OCI-M2 (cell line): ENCODE measurements around the gene GPR156.
"Not testable (repeated sequence)": the region's sequence is repeated elsewhere in the genome, so short reads cannot be mapped to it uniquely, and the experiment has no call there.

Experiments used
- DNase-seq: peaks from one replicate; lab custom pipeline; 2025; ENCODE audit not compliant: unreplicated experiment; lab: John Stamatoyannopoulos, UW

GPR156 gene

DNA sequence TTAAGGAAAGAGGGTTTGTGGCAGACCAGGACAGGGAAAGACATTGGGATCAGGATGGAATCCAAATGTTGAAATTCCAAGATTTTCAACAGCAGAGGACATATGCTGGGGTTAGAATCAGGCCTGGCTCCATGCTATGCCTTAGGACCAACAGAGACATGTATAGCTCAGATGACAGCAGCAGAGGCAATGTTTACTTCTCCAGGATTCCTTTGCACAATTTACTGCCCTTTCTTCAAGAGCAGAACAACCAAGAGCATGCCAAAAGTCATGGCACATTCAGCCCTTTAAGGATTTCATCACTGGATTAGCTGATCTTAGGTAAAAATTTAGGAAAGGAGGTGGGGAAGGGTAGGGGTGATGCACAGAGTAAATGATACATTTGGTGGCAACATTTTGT lies 121.2 kb downstream of the GPR156 start:
- DNase-seq = no peak

DNA sequence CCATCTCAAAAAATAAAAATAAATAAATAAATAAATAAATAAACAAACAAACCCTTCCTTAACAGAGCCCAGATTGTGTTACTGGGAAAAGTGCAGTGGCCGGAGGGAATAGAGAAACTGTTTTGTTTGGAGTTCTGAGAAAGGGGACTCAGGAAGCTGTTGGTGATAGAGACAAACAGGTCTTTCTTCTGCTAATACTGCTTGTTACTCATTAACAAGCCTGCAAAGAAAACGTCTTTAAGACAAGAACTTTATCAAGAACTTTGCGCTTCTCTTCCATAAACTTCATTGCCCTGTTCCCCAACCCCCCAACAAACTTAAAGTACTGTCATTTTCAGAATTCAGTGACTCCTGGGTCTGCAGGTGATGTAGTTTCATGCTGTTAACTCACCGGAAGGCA lies 122.0 kb downstream of the GPR156 start:
- DNase-seq = no peak

DNA sequence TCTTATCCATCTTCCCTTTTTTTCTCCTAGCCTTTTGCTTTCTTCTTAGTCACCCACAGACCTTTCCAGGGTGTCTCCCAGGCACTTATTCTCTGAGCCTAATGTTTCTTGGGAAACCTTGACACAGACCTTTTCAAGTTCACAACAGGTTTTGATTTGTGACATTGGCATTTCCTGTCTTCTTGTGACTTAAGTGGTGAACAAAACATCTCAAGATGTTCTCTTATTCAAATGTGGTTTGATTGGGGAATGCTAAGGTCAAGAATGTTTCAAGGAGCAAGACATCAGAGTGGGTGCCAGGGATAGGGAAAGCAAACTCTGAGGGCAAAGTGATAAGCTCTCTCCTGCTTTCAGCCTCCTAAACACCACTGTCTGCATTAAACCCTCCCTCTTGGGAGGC lies 122.6 kb downstream of the GPR156 start:
- DNase-seq = no peak

DNA sequence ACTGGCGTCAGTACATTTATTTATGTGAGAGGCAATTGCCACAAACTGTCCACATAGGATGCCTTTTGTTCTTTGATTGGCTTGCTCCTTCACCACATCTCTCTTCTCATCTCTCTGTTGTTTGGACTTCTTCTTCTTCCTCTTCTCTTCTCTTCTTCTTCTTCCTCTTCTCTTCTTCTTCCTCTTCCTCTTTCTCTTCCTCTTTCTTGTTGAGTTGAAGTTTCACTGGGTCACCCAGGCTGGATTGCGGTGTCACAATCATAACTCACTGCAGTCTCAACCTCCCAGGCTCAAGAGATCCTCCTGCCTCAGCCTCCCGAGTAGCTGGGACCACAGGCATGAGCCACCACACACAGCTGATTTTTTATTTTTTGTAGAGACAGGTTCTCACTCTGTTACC lies 123.1 kb downstream of the GPR156 start:
- no peak for DNase-seq

DNA sequence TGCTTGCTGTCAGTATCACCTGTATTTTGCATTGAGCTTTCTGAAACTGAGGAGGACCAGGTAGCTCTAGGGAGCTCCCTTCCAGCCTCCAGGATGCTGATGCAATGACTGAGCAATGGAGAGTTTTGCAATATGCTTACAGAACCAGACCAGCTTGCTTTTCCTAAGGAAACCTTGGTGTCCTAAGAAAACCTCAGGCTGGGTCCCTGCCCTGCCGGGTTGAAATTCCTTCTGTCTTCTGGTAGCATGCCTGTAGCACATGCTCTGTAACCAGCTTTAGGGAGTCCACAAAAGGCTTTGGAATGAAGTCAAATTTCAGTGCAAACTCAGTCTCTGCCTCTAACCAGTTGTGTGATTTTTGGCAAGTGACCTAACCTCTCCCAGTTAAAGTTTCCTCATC lies 125.0 kb downstream of the GPR156 start:
- no peak for DNase-seq

DNA sequence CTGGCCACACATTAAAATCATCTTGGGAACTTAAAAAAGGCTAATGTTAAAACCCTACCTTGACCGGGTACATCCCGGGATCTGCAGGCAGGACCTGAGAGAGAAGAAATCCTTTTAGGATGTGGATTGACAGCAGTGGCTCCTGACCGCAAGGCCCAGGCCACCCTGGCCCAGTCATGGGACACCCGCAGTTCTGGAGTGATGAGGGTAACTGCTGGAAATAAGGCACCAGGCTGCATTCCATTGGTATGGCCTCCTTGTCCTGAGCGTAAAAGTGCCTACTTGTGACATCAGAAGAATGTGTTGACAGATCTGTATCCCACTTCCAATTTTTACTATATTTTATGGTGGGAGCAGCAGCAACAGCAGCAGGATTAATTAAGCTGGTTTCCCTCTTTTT lies 127.3 kb downstream of the GPR156 start:
- DNase-seq = no peak

DNA sequence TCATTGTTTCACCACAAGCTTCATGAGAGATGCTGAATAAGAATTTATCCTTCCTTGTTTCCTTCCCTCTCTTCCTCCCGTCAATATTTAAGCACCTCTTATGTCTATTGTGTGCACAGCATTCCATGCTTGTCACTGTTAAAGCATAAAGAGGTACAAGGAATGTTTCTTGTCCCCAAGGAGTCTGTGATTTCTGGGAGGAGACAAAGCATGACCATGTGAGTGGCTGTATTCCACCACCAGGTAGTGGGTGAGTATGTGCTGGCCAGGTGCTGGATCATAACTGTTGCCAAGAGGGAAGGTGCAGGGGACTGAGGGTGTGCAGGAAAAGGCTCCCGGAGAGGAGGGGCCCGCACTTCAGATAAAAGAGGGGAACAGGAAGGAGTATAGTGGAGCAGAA lies 127.9 kb downstream of the GPR156 start:
- DNase-seq = no peak

DNA sequence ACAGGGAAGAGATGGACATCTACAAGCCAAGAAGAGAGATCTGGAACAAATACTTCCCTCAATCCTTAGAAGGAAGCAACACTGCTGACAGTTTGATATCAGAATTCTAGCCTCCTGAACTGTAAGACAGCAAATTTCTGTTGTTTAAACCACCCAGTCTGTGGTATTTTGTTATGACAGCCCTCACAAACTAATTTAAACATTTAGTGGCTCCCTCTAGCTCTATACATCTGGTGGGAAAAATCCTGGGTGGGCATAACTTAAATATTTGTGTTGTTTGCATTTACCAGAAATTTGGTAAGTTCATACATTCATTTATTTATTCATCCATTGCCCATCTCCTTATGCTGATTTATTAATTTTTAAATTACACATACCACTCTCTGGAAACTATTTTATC lies 128.3 kb downstream of the GPR156 start:
- DNase-seq = no peak

DNA sequence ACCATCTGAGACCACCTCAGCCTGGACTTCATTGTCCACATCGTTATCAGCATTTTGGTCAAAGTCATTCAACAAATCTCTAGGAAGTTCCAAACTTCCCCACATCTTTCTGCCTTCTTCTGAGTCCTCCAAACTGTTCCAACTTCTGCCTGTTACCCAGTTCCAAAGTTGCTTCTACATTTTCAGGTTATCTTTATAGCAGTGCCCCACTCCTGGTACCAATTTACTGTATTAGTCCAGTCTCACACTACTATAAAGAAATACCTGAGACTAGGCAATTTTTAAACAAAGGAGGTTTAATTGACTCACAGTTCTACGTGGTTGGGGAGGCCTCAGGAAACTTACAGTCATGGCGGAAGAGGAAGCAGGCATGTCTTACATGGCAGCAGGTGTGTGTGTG lies 129.3 kb downstream of the GPR156 start:
- not testable (repeated sequence) for DNase-seq

DNA sequence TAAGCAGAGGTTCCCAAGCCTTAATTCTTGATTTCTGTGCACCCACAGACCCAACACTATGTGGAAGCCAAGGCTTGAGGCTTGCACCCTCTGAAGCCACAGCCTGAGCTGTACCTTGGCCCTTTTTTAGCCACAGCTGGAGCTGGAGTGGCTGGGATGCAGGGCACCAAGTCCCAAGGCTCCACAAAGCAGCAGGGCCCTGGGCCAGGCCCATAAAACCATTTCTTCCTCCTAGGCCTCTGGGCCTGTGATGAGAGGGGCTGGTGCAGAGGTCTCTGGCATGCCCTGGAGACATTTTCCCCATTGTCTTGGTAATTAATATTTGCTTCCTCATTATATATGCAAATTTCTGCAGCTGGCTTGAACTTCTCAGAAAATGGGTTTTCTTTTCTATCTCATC lies 129.9 kb downstream of the GPR156 start:
- DNase-seq = no peak

DNA sequence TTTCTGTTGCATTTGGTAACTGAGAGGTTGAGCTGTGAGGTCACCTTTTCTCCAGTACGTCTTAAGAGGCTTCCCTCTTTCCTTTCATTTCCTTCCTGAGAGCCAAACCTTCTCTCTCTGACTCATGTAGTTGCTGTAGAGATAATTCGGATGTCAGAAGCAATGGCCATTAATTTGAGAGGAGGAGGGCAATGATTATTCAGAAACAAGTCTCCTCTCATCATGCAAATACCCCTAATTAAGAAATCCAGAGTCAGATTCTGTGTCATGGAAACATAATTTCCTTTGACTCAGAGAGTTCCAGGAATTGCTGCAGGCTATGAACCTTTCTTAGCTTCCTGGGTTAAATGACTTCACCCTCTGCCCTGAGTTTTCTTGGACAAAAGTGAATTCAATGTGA lies 131.7 kb downstream of the GPR156 start:
- no peak for DNase-seq

DNA sequence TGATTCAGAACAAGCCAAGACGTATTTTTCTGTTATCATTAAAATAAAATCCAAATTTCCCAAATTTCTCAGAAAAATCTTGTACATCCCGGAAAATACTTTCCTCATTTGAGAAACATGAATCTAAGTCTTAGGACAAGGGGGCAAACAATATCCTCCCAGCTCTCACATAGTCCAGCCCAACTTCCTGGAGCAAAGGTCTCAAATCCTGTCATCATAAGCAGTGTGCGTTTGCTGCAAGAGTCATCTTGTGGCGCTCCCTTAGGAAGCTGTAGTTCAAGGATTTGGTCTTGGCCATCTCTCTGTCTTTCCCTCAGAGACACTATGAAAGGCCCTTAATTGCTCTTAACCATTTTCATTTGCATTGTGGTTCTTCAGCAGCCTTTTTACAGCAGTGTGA lies 133.2 kb downstream of the GPR156 start:
- no peak for DNase-seq

DNA sequence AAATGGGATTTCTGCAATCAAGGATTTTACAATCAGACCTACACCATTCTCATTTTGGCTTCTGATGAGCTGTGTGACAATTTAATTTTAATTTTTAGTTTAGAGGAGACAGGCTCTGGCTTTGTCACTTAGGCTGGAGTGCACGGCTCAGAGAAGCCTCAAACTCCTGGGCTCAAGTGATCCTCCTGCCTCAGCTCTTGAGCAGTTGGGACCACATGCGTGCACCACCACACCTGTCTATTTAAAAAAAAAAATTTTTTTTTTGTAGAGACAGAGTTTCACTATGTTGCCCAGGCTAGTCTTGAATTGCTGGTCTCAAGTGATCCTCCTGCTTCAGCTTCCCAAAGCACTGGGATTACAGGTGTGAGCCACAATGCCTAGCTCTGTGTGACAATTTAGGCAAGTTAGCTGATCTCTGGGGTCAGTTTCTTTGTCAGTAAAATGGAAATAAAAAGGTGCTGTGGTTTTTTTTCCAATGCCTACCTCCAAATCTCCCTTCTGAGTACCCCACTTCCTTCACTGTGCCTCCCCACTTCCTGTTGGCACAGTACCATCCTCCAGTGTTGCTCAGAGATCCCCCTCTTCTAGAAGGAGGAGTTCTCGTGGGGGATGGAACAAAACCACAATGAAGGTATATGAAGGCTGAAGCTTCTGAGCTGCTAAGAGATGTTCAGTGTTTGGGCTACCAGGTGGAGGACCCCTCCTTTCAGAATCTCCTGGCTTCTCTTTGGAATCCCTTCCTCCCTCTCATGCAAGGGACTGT lies 136.7 kb downstream of the GPR156 start:
- no peak for DNase-seq

DNA sequence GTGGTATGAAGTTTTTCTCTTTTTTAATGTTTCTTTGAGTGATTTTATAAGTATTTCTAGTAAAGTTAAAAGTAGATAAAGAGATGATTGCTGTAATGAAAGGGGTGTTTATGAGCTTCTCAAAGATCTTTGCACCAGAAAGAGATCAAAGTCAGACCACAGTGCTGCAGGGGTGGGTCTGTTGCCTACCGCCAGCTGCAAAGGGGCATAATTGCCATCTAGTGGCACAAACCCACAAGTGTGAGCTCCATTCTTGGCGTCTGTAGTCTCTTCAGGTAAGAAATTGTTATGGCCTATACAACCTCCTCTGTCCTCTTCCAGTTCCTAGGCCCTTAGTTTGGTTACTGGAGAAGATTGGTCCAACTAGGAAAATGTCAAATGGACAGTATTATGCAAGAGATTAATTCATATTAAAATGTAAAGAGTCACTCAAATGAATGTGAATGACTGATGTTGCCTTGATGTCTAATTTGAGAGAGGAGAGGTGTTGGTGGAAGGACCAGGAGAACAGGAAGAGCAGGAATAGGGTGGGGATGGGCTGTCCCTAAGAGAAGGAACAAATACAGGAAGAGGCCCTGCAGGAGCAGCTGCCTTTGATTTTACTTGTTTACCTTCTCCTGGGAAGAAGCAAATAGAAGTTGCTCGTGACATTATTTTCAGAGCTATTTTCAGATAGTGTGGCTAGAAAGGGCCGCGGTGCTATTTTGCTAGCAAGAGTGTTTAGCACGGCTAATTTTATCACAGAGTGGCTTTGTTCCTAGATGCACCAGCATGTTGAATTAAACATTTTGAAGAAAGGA lies 137.8 kb downstream of the GPR156 start:
- no peak for DNase-seq

DNA sequence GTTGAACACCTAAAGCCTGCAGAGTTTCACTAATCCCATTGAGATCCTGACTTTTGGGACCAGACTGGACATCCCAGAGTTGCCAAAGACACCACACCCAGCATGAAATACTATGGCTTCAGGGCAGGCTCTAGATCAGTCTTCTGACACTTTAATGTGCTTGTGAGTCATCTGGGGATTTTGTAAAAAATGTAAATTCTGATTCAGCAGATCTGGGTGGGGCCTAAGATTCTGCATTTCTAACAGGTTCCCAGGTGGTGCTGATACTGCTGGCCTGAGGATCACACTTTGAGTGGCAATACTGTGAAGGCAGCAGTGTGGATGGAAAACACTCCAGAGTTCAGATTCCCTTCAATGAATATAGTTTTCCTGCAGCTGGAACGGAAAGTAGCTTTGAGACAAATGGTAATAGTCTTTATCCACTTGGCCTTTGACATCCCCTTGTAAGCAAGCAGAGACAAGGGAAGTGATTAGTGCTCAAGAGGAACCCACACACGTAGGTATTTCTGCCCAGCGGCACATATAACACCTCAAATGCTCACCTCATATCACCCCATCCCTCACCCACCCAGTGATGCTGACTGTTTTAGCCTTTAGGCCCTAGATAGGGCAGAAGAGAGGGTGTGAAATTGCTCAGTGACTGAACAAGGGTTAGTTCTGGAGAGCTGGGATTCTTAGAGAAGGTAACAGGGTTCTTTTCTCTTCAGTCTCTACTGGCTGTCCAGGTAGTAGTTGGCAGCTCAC lies 139.3 kb downstream of the GPR156 start:
- DNase-seq = no peak

DNA sequence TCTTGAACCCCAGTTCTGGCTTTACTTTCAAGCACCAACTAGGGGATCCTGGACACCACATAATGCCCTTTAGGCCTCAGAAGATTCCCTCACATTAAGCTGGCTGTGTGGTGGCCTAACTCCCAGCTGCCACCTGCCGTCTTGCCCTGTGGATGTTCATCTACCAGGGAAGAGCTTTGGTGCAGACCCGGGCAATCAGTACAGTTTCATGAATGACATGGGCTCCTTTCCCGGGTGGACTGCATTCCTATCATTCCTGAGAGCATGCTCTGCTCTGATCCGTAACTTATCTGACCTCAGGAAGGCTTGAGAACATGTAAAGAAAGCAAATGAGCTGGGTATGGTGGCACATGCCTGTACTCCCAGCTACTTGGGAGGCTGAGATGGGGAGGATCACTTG lies 140.8 kb downstream of the GPR156 start:
- DNase-seq = no peak

DNA sequence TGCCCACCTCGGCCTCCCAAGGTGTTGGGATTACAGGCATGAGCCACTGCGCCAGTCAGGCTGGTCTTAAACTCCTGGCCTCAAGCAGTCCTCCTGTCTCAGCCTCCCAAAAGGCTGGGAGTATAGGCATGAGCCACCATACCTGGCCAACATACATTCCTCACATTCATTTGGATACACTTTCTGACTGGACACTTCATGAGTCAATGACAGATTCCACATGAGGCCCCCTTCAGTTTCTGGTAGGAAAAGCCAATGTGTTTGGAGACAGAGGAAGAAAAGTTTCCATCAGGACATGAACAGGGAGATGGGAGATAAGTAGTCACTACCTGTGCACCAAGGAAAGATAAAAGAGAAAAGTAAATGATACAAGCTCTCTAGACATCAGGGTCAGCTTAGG lies 141.3 kb downstream of the GPR156 start:
- DNase-seq = no peak

DNA sequence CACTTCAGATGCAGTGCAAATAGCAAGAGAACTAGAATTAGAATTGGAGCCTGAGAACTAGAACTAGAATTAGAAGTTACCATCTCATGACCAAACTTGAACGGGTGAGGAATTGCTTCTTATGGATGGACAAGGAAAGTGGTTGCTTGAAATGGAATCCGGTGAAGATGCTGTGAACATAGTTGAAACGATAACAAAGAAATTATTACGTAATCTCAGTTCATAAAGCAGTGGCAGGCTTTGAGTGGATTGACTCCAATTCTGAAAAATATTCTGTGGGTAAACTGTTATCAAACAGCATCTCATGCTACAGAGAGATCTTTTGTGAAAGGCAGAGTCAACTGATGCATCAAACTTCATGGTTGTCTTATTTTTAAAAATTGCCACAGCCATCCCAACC lies 142.8 kb downstream of the GPR156 start:
- DNase-seq = no peak

DNA sequence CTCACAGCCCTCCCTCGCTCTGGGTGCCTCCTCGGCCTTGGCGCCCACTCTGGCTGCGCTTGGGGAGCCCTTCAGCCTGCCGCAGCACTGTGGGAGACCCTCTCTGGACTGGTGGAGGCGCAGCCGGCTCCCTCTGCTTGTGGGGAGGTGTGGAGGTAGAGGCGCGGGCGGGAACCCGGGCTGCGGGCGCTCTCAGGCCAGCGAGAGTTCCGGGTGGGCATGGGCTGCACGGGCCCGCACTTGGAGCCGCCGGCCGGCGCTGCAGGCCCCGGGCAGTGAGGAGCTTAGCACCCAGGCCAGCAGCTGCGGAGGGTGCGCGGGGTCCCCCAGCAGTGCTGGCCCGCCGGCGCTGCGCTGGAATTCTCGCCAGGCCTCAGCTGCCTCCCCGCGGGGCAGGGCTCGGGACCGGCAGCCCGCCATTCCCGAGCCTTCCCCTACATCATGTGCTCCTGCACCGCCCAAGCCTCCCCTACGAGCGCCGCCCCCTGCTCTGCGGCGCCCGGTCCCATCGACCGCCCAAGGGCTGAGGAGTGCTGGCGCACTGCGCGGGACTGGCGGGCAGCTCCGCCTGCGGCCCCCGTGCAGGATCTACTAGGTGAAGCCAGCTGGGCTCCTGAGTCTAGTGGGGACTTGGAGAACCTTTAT lies 144.8 kb downstream of the GPR156 start:
- DNase-seq = no peak

DNA sequence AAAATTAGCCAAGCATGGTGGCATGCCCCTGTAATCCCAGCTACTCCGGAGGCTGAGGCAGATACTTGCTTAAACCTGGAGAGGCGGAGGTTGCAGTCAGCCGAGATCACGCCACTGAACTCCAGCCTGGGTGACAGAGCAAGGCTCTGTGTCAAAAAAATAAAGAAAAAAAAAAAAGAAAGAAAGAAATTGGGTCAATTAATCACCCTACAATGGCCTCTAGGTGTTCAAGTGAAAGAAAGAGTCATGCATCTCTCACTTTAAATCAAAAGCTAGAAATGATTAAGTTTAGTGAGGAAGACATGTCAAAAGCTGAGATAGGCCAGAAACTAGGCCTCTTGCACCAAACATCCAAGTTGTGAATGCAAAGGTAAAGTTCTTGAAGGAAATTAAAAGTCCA lies 145.9 kb downstream of the GPR156 start:
- DNase-seq = no peak

DNA sequence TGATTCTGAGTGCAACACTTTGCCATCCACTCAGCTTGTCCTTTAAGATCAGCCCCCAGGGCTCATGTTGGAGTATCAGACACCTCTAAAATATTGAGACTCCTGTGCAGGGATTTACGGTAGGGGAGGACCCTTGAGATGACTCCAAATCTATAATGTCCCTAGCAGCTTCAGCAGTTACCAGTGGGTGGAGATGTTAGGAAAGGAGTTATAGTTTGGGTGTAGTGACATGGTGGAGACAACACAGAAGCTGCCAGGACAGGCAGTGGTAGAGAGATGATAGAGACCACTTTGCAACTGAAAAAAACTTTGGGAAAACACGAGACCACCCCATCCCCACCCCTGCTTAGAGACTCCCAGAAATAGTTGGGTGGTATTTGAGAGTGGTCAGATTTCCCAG lies 147.5 kb downstream of the GPR156 start:
- no peak for DNase-seq
